Measurements from ENCODE around the gene CDKAL1. TPM values are rescaled to one million over a fixed set of nuclear protein-coding genes. Genes with fewer than 3 reads are reported as not detected.
"Not testable (repeated sequence)": the region's sequence is repeated elsewhere in the genome, so short reads cannot be mapped to it uniquely, and the experiment has no call there.

The CDKAL1 gene
- total and polyA plus RNA-seq, 2 of the 8 experiments (the other 6 are each of a cell fraction or from before 2014, with no cell fraction given): 8.4 to 24.6 TPM

DNA sequence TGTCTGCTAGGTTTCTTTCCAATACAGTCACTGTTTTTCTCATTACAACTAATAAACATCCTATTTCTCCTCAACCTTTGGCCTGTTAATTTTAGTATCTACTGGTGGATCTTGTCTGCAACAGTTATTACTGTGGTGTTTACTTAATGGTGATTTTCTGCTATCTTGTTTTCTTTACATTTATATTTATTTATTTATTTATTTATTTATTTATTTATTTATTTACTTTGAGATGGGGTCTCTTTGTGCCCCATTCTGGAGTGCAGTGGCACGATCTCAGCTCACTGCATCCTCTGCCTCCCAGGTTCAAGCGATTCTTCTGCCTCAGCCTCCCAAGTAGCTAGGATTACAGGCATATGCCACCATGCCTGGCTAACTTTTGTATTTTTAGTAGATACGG is 15.1 kb downstream of the CDKAL1 start:
- H3K79me2 ChIP-seq (ENCODE audit: control insufficient read depth in 1 of 2, insufficient read depth in 2 of 2, low read length in 2 of 2); H3K56ac ChIP-seq (replicated peaks; ENCODE audit: insufficient read length, low read depth, low read length); H4K91ac ChIP-seq (replicated peaks; ENCODE audit: insufficient read length, low read length); H2AK5ac ChIP-seq (ENCODE audit: low read depth, low read length); H3K9ac ChIP-seq (replicated peaks in 1 of 4; ENCODE audit: extremely low read depth in 1 of 4, low read depth in 3 of 4, low read length in 3 of 4); POLR2A ChIA-PET (ENCODE audit: partially characterized antibody); FAIRE-seq; H2BK15ac ChIP-seq (ENCODE audit: low read length); H3K27ac ChIP-seq (ENCODE audit: low read depth, low read length); H3K27me3 ChIP-seq (replicated peaks in 1 of 4; ENCODE audit: control insufficient read depth in 3 of 4, extremely low read depth in 1 of 4, insufficient read depth in 3 of 4, low read length in 3 of 4); H3K23ac ChIP-seq (ENCODE audit: insufficient read length); H2BK20ac ChIP-seq (ENCODE audit: low read length); H3K14ac ChIP-seq (ENCODE audit: insufficient read length); H4K8ac ChIP-seq (ENCODE audit: extremely low read depth, insufficient read depth, low read length); H2BK12ac ChIP-seq (ENCODE audit: low read depth, low read length); H3K4me2 ChIP-seq (ENCODE audit: insufficient read depth in 1 of 2, low read depth in 2 of 2, low read length in 2 of 2); H3K79me1 ChIP-seq (ENCODE audit: low read depth, low read length); H2BK5ac ChIP-seq (ENCODE audit: low read depth, low read length); H2BK120ac ChIP-seq (replicated peaks; ENCODE audit: low read depth, low read length); H3K23me2 ChIP-seq (ENCODE audit: low read depth, low read length); DNase-seq (ENCODE audit: low read depth in 1 of 2, low spot score in 2 of 2); H4K20me1 ChIP-seq (replicated peaks in 1 of 2; ENCODE audit: control insufficient read depth in 1 of 2, insufficient read depth in 2 of 2, low read length in 2 of 2); H3K4me3 ChIP-seq (ENCODE audit: extremely low read depth in 1 of 4, insufficient read depth in 2 of 4, low read depth in 3 of 4, low read length in 4 of 4); H3K4ac ChIP-seq (replicated peaks; ENCODE audit: insufficient read length, low read depth, low read length); H4K5ac ChIP-seq (ENCODE audit: insufficient read length, low read depth, low read length); H2AFZ ChIP-seq (ENCODE audit: low read length); H3K18ac ChIP-seq (ENCODE audit: extremely low read depth, low read length); H3K9me3 ChIP-seq (ENCODE audit: insufficient read depth in 2 of 2, low read depth in 1 of 2, low read length in 1 of 2); H3K4me1 ChIP-seq (replicated peaks in 1 of 4; ENCODE audit: control insufficient read depth in 3 of 4, insufficient read depth in 4 of 4, low read length in 3 of 4): not testable (repeated sequence)
- peaks cover 0 to 28% (median 0%) of the 10 kb centered on the region in 4 experiments; a peak in 2 of 8 replicates for H3K36me3 ChIP-seq (ENCODE audit: control insufficient read depth in 2 of 4, insufficient read depth in 4 of 4, low read length in 3 of 4)
- 97% methylated on average over 3 of the region's 3 CpGs; no CpG with 5 or more reads in 1 of the 2 experiments for WGBS, 2 experiments (ENCODE audit: extremely low coverage in 1 of 2, insufficient coverage in 1 of 2, insufficient read length in 1 of 2, insufficient replicate concordance in 2 of 2, low coverage in 1 of 2, low lambda C conversion rate in 2 of 2, missing lambda C conversion rate in 1 of 2)
- CTCF ChIA-PET (ENCODE audit: partially characterized antibody): interaction anchor here (0.7 to 2.1 kb wide), 4 partner anchors 9 to 434 kb away, joined by 3 to 11 read pairs (median 4); no protein-coding TSS in a partner anchor

All from H1 (cell line).